Aortic smooth muscle cell (primary cell): ENCODE measurements around the gene KRTAP1-4. TPM values are rescaled to one million over a fixed set of nuclear protein-coding genes. Genes with fewer than 3 reads are reported as not detected.

Experiments used
- total RNA-seq: library from RNA; depleted of rRNA; stranded (reverse); fragments of >200 nt; gene quantifications from 2 replicates; pipeline ENCODE4 v1.2.3, GENCODE V29; 2014

KRTAP1-4 gene, protein sequence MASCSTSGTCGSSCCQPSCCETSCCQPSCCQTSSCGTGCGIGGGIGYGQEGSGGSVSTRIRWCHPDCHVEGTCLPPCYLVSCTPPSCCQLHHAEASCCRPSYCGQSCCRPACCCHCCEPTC
- not detected in 2 replicates for total RNA-seq

DNA sequence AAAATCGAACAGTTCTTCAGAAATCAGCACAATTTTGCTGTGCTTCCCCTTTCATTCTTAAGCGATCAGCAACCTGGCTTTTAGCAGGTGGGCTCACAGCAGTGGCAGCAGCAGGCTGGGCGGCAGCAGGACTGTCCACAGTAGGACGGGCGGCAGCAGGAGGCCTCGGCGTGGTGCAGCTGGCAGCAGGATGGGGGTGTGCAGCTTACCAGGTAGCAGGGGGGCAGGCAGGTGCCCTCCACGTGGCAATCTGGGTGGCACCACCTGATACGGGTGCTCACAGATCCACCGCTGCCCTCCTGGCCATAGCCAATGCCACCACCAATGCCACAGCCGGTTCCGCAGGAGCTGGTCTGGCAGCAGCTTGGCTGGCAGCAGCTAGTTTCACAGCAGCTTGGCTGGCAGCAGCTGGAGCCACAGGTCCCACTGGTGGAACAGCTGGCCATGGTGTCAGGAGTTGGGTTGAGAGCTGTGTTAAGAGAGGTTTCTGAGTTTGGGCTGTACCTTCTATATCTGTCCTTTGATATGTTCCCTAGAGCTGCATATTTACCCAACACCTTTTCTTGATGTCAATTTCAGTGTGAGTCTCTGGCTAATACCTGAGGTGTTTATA, at the start of gene KRTAP1-4:
KRTAP1-4 (minus strand) TSS at position 563 of the 613 bp plus-strand sequence; CDS start at position 446, 117 bp downstream.

DNA sequence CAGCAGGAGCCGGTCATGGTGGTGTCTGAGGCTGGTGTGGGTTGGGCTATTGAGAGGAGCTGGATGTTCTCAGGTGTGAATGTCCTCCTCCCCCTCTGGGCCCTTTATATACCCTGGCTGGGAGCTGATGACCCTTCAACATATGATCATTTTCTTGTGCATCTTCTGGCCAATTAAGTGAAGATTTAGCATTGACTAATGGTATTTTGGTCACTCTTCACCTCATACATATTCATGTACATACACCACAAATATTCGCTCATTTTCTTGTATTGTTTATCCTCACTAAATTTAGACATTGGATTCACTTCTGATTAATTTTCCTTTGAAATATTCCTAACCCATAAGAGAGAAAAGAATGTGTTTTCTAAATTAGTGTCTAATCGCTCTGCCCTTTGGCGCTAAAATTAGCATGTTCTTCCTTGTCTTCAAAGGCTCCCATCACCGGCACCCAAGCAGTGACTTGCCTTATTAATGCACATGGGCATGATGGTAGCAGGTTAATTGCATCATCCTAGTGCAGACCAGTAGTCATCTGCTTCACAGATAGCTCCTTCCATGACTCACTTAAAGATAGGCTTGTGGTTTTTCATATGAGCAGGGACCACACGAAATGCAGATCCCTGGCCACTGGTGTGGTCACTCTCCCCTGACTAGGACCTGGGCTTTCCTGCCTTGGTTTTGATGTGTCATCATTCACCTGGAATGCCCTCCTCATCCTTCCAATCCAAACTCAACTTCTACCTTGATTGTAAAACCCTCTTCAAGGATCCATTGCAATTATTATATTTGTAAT, 36.0 kb upstream of the KRTAP1-4 start, which contains the start of gene KRTAP2-4:
KRTAP2-4 (minus strand) TSS at position 51 of the 796 bp plus-strand sequence; CDS start at position 17, 34 bp downstream.

DNA sequence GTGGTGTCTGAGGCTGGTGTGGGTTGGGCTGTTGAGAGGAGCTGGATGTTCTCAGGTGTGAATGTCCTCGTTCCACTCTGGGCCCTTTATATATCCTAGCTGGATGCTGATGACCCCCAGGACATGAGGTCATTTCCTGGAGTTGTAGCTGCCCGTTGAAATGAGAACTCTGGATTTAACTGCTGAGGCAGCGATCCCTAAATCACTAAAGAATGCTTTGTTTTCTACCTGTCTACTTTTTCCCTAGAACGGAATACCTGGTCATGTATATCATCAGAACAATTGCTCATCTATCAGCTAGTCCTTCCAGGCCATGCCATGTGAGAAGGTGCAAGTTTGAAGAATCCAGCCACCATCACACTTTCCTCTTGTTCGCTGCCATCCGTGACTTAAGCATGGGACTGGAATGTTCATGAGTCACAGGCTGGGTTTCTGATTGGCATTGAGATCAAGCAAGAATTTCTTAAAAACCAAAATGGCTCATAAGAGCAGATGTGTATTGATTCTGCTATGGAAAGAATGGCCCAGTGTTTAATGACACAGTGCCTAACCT, 30.1 kb upstream of the KRTAP1-4 start, which contains the start of gene KRTAP2-3:
KRTAP2-3 (minus strand) TSS at position 63 of the 553 bp plus-strand sequence. CDS start 64 bp downstream, outside the sequence.

DNA sequence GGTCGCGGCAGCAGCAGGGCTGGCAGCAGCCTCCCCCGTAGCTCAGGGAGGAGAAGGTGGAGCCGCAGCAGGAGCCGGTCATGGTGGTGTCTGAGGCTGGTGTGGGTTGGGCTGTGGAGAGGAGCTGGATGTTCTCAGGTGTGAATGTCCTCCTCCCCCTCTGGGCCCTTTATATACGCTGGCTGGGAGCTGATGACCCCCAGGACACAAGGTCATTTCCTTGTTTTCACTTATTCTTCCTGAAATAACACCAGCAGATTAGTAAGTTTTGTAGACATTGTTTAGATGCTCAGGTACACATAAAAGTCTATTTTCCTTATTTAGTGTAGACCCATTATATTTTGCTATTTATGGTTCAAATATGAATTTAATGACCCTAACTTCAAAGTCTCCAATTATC, 25.1 kb upstream of the KRTAP1-4 start, which contains the start of gene KRTAP2-2:
KRTAP2-2 (minus strand) TSS at position 101 of the 400 bp plus-strand sequence; CDS start at position 82, 19 bp downstream.

DNA sequence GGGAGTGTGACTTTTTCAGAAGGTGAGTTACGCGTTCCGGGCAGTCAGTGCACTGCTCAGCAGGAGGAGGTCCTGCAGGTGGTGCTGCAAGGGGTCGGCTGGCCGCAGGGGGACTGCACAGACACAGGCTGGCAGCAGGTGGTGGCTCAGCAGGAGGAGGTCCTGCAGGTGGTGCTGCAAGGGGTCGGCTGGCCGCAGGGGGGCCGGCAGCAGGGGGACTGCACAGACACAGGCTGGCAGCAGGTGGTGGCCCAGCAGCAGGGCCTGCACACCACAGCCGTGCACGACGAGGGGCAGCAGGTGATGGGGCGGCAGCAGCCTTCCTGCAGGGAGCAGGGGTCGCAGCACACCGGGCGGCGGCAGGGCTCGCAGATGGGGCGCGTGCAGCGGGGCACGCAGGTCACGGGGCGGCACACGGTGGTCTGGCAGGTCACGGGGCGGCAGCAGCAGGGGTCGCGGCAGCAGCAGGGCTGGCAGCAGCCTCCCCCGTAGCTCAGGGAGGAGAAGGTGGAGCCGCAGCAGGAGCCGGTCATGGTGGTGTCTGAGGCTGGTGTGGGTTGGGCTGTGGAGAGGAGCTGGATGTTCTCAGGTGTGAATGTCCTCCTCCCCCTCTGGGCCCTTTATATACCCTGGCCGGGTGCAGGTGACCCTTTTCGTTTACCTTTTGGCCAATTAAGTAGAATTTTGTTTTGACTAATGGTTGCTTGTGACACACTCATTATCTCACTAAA, 16.9 kb upstream of the KRTAP1-4 start, which contains the start of gene KRTAP2-1:
KRTAP2-1 (minus strand) TSS at position 582 of the 731 bp plus-strand sequence; CDS start at position 533, 49 bp downstream.

DNA sequence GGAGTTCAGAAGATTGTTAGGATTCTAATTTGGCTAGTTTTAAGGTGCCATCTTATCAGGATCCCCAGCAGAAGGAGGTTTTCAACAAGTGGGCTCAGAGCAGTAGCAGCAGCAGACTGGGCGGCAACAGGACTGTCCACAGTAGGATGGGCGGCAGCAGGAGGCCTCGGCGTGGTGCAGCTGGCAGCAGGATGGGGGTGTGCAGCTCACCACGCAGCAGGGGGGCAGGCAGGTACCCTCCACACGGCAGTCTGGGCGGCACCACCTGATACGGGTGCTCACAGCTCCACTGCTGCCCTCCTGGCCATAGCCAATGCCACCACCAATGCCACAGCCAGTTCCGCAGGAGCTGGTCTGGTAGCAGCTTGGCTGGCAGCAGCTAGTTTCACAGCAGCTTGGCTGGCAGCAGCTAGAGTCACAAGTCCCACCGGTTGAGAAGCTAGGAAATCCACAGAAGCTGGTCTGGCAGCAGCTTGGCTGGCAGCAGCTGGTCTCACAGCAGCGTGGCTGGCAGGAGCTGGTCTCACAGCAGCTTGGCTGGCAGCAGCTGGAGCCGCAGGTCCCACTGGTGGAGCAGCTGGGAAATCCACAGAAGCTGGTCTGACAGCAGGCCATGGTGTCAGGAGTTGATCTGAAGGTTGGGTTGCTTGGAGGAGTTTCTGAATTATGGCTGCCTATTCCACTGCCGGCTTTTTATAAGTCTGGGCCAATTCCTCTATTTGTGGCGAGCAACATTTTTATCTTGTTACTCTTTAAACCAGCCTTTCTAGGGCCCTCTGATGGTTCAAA, 11.0 kb upstream of the KRTAP1-4 start, which contains the start of gene KRTAP1-1:
KRTAP1-1 (minus strand) TSS at position 668 of the 789 bp plus-strand sequence; CDS start at position 615, 53 bp downstream.

DNA sequence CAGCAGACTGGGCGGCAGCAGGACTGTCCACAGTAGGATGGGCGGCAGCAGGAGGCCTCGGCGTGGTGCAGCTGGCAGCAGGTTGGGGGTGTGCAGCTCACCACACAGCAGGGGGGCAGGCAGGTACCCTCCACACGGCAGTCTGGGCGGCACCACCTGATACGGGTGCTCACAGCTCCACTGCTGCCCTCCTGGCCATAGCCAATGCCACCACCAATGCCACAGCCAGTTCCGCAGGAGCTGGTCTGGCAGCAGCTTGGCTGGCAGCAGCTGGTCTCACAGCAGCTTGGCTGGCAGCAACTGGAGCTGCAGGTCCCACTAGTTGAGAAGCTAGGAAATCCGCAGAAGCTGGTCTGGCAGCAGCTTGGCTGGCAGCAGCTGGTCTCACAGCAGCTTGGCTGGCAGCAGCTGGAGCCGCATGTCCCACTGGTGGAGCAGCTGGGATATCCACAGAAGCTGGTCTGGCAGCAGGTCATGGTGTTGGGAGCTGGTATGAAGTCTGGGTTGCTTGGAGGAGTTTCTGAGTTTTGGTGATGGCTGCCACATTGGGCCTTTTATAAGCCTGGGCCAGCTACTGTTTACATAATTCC, 4.4 kb upstream of the KRTAP1-4 start, which contains the start of gene KRTAP1-3:
KRTAP1-3 (minus strand) TSS at position 529 of the 590 bp plus-strand sequence; CDS start at position 476, 53 bp downstream.

DNA sequence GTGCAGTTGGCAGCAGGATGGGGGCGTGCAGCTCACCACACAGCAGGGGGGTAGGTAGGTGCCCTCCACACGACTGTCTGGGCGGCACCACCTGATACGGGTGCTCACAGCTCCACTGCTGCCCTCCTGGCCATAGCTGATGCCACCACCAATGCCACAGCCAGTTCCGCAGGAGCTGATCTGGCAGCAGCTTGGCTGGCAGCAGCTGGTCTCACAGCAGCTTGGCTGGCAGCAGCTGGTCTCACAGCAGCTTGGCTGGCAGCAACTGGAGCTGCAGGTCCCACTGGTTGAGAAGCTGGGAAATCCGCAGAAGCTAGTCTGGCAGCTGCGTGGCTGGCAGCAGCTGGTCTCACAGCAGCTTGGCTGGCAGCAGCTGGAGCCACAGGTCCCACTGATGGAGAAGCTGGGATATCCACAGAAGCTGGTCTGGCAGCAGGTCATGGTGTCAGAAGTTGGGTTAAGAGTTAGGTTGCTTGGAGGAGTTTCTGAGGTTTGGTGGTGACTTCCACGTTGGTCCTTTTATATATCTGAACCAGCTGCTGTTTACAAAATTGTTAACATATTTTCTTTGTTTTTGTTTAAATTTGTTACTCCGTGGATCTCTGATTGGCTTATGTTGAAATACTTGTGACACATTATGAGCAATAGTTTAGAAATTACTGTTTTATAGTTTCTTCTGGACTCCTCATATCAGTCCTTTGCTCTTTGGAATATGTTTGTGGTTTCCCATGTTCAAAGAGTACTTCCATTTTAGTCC, 3.1 kb downstream of the KRTAP1-4 start, which contains the start of gene KRTAP1-5:
KRTAP1-5 (minus strand) TSS at position 494 of the 757 bp plus-strand sequence; CDS start at position 441, 53 bp downstream.

DNA sequence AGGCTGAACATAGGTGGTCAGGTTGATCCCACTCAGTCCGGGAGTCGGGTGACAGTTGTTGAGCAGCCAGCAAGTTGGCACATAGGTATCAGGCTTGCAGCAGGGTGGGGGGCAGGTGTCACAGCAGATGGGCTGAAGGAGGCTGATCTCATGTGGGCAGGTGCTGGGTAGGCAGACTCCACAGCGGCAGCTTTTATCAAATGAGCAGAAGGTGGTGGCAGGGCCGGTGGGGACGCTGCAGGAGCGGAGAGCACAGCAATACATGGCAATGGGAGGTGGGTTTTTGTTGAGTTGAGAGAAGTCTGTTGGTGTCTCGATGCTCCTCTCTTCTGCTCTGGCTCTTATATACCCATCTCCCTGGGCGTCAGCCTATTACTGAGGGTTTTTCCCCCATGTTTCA, 21.2 kb downstream of the KRTAP1-4 start, which contains the start of gene KRTAP3-1:
KRTAP3-1 (minus strand) TSS at position 318 of the 400 bp plus-strand sequence; CDS start at position 264, 54 bp downstream.

DNA sequence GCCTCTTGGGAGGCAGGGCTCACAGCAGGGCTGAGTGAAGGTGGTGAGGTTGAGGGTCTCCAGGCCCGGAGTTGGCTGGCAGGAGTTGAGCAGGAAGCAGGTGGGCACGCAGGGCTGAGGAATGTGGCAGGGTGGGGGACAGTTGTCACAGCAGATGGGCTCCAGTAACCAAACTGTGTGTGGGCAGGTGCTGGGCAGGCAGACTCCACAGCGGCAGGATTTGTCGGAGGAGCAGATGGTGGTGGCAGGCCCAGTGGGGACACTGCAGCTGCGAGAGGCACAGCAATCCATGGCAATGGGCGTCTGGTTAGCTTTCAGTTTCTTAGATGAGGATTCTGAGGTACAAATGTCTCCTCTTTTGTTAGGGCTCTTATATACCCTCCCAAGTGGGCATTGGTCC, 30.4 kb downstream of the KRTAP1-4 start, which contains the start of gene KRTAP3-2:
KRTAP3-2 (minus strand) TSS at position 344 of the 400 bp plus-strand sequence; CDS start at position 291, 53 bp downstream.

DNA sequence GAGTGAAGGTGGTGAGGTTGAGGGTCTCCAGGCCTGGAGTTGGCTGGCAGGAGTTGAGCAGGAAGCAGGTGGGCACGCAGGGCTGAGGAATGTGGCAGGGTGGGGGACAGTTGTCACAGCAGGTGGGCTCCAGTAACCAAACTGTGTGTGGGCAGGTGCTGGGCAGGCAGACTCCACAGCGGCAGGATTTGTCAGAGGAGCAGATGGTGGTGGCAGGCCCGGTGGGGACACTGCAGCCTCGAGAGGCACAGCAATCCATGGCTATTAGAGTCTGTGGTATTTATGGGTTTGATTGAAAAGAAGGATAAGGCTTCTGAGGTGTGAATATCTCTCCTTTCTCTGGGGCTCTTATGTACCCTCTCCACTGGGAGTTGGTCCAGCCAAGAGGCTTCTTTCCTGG, 36.2 kb downstream of the KRTAP1-4 start, which contains the start of gene KRTAP3-3:
KRTAP3-3 (minus strand) TSS at position 326 of the 400 bp plus-strand sequence; CDS start at position 259, 67 bp downstream.

DNA sequence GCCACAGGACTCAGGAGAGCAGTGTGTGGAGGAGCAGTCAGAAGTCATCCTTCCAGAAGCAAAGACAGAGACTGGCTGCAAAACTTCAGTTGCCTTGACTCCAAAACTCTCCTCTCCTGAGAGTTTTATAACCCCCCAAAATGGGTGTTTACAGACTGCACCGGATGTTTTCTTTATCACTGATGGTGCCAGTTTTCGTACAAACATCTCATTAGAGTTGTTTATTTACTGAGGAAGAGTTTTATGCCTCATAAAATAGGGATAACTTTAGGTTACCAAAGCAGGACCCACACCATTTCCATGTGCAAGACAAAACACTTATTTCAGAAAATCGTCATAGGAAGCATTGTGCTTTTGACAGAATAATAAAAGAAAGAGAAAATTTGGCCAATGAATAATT, 45.8 kb downstream of the KRTAP1-4 start, which contains the start of gene KRT40:
KRT40 (minus strand) TSS at position 101 of the 400 bp plus-strand sequence; CDS start at position 48, 53 bp downstream.

Other genes with a start within 250 kb of the KRTAP1-4 start
- not detected in 2 replicates for gene KRT27, start 247.6 kb downstream of the KRTAP1-4 start, total RNA-seq
- not detected in 2 replicates for gene KRT28, start 230.2 kb downstream of the KRTAP1-4 start, total RNA-seq
- gene KRT10, start 207.6 kb downstream of the KRTAP1-4 start, total RNA-seq = 3.0 and 3.8 TPM in 2 replicates
- not detected in 2 replicates for gene KRT12, start 163.0 kb downstream of the KRTAP1-4 start, total RNA-seq
- gene KRT20, start 145.0 kb downstream of the KRTAP1-4 start, total RNA-seq = not detected in 2 replicates
- not detected in 2 replicates for gene KRT23, start 92.5 kb downstream of the KRTAP1-4 start, total RNA-seq
- gene KRT39, start 63.2 kb downstream of the KRTAP1-4 start, total RNA-seq = not detected in 2 replicates
- not detected in 2 replicates for gene KRT40, start 45.9 kb downstream of the KRTAP1-4 start, total RNA-seq
- gene KRTAP3-3, start 36.0 kb downstream of the KRTAP1-4 start, total RNA-seq = not detected in 2 replicates
- gene KRTAP3-2, start 30.3 kb downstream of the KRTAP1-4 start, total RNA-seq = not detected in 2 replicates
- gene KRTAP3-1, start 21.1 kb downstream of the KRTAP1-4 start, total RNA-seq = not detected in 2 replicates
- gene KRTAP1-5, start 3.0 kb downstream of the KRTAP1-4 start, total RNA-seq = not detected in 2 replicates
- gene KRTAP1-3, start 4.7 kb upstream of the KRTAP1-4 start, total RNA-seq = not detected in 2 replicates
- gene KRTAP1-1, start 11.3 kb upstream of the KRTAP1-4 start, total RNA-seq = not detected in 2 replicates
- gene KRTAP2-1, start 17.1 kb upstream of the KRTAP1-4 start, total RNA-seq = not detected in 2 replicates
- not detected in 2 replicates for gene KRTAP2-2, start 25.0 kb upstream of the KRTAP1-4 start, total RNA-seq
- gene KRTAP2-3, start 29.9 kb upstream of the KRTAP1-4 start, total RNA-seq = not detected in 2 replicates
- not detected in 2 replicates for gene KRTAP2-4, start 35.7 kb upstream of the KRTAP1-4 start, total RNA-seq
- not detected in 2 replicates for gene KRTAP4-7, start 54.0 kb upstream of the KRTAP1-4 start, total RNA-seq
- not detected in 2 replicates for gene KRTAP4-8, start 67.9 kb upstream of the KRTAP1-4 start, total RNA-seq
- not detected in 2 replicates for gene KRTAP4-16, start 72.0 kb upstream of the KRTAP1-4 start, total RNA-seq
- not detected in 2 replicates for gene KRTAP4-9, start 75.2 kb upstream of the KRTAP1-4 start, total RNA-seq
- not detected in 2 replicates for gene KRTAP4-11, start 88.2 kb upstream of the KRTAP1-4 start, total RNA-seq
- gene KRTAP4-12, start 94.0 kb upstream of the KRTAP1-4 start, total RNA-seq = not detected in 2 replicates
- not detected in 2 replicates for gene KRTAP4-6, start 110.3 kb upstream of the KRTAP1-4 start, total RNA-seq
- gene KRTAP4-5, start 119.6 kb upstream of the KRTAP1-4 start, total RNA-seq = not detected in 2 replicates
- gene KRTAP4-4, start 130.6 kb upstream of the KRTAP1-4 start, total RNA-seq = not detected in 2 replicates
- not detected in 2 replicates for gene KRTAP4-3, start 138.0 kb upstream of the KRTAP1-4 start, total RNA-seq
- gene KRTAP4-2, start 148.0 kb upstream of the KRTAP1-4 start, total RNA-seq = not detected in 2 replicates
- gene KRTAP4-1, start 154.7 kb upstream of the KRTAP1-4 start, total RNA-seq = not detected in 2 replicates
- gene KRTAP9-1, start 159.7 kb upstream of the KRTAP1-4 start, total RNA-seq = not detected in 2 replicates
- not detected in 2 replicates for gene KRTAP9-2, start 196.5 kb upstream of the KRTAP1-4 start, total RNA-seq
- gene KRTAP9-3, start 202.3 kb upstream of the KRTAP1-4 start, total RNA-seq = not detected in 2 replicates
- gene KRTAP9-8, start 207.8 kb upstream of the KRTAP1-4 start, total RNA-seq = not detected in 2 replicates
- gene KRTAP9-4, start 219.5 kb upstream of the KRTAP1-4 start, total RNA-seq = not detected in 2 replicates
- not detected in 2 replicates for gene KRTAP9-9, start 225.2 kb upstream of the KRTAP1-4 start, total RNA-seq
- not detected in 2 replicates for gene KRTAP9-6, start 235.2 kb upstream of the KRTAP1-4 start, total RNA-seq
- gene KRTAP9-7, start 245.5 kb upstream of the KRTAP1-4 start, total RNA-seq = not detected in 2 replicates